ENCODE results near the gene CYTH2.

The CYTH2 gene

GRCh38 chr19:48512504-48513288, 43.5 kb downstream of the CYTH2 start:
- Histone ChIP-seq H3K36me3 (ENCODE audit: control insufficient read depth, insufficient read depth, low read length) (no peaks in the 10 kb centered on the region), H3K9ac (ENCODE audit: low read length) (no peak overlapping the region), H4K8ac (ENCODE audit: low read depth, low read length) (no peak overlapping the region), H2BK5ac (ENCODE audit: low read length) (no peak overlapping the region), H3K27me3 (ENCODE audit: insufficient read depth, low read length, poor library complexity) (no peaks in the 10 kb centered on the region), H3K18ac (ENCODE audit: low read length) (no peak overlapping the region), H2BK120ac (ENCODE audit: low read depth, low read length) (no peak overlapping the region), H3K4ac (ENCODE audit: low read depth, low read length) (no peak overlapping the region), H3K4me3 (ENCODE audit: low read length) (no peak overlapping the region), H3K56ac (ENCODE audit: low read length) (no peak overlapping the region), H4K5ac (ENCODE audit: low read length) (no peak overlapping the region), H3K27ac (ENCODE audit: low read depth, low read length) (no peak overlapping the region), H3K4me2 (ENCODE audit: low read length) (no peak overlapping the region), H3K79me2 (ENCODE audit: control insufficient read depth, insufficient read depth, low read length) (no peaks in the 10 kb centered on the region), H2AK5ac (ENCODE audit: low read length) (no peak overlapping the region), H3K4me1 (ENCODE audit: control insufficient read depth, low read depth, low read length) (no peaks in the 10 kb centered on the region), H3K79me1 (ENCODE audit: low read length) (no peaks in the 10 kb centered on the region), H2BK15ac (replicated peaks; ENCODE audit: low read depth) (no peak overlapping the region), H3K23ac (ENCODE audit: low read length) (no peak overlapping the region)
- no peak for DNase-seq
- WGBS (ENCODE audit: extremely low coverage, insufficient coverage, low lambda C conversion rate): no CpG with 5 or more reads among the region's 19 CpGs

GRCh38 chr19:48513289-48514122, 44.3 kb downstream of the CYTH2 start:
- H2BK15ac ChIP-seq (replicated peaks; ENCODE audit: low read depth): no peak overlapping the region
- peak overlapping the region; percentile 1 for H3K18ac ChIP-seq (ENCODE audit: low read length)
- H3K79me2 ChIP-seq (ENCODE audit: control insufficient read depth, insufficient read depth, low read length): no peaks in the 10 kb centered on the region
- no peak overlapping the region for H2BK120ac ChIP-seq (ENCODE audit: low read depth, low read length)
- no peak overlapping the region for H3K23ac ChIP-seq (ENCODE audit: low read length)
- H3K27ac ChIP-seq (ENCODE audit: low read depth, low read length): no peak overlapping the region
- H3K4me3 ChIP-seq (ENCODE audit: low read length): peak overlapping the region; percentile 18
- H2AK5ac ChIP-seq (ENCODE audit: low read length): no peak overlapping the region
- whole genome bisulfite sequencing (ENCODE audit: extremely low coverage, insufficient coverage, low lambda C conversion rate): no CpG with 5 or more reads among the region's 54 CpGs
- no peak overlapping the region for H2BK5ac ChIP-seq (ENCODE audit: low read length)
- H3K4ac ChIP-seq (ENCODE audit: low read depth, low read length): no peak overlapping the region
- H3K9ac ChIP-seq (ENCODE audit: low read length): peak overlapping the region; percentile 57
- no peaks in the 10 kb centered on the region for H3K36me3 ChIP-seq (ENCODE audit: control insufficient read depth, insufficient read depth, low read length)
- no peak overlapping the region for H4K5ac ChIP-seq (ENCODE audit: low read length)
- H3K79me1 ChIP-seq (ENCODE audit: low read length): no peaks in the 10 kb centered on the region
- peak overlapping the region; percentile 71 for H3K56ac ChIP-seq (ENCODE audit: low read length)
- H3K27me3 ChIP-seq (ENCODE audit: insufficient read depth, low read length, poor library complexity): no peaks in the 10 kb centered on the region
- peak; percentile 93 for DNase-seq
- H4K8ac ChIP-seq (ENCODE audit: low read depth, low read length): no peak overlapping the region
- no peaks in the 10 kb centered on the region for H3K4me1 ChIP-seq (ENCODE audit: control insufficient read depth, low read depth, low read length)
- H3K4me2 ChIP-seq (ENCODE audit: low read length): peak overlapping the region; percentile 65

- no peak overlapping the region for H2BK15ac ChIP-seq (replicated peaks; ENCODE audit: low read depth)
- H3K4ac ChIP-seq (ENCODE audit: low read depth, low read length): no peak overlapping the region
- no peaks in the 10 kb centered on the region for H3K79me2 ChIP-seq (ENCODE audit: control insufficient read depth, insufficient read depth, low read length)
- no peaks in the 10 kb centered on the region for H3K27me3 ChIP-seq (ENCODE audit: insufficient read depth, low read length, poor library complexity)
- H4K8ac ChIP-seq (ENCODE audit: low read depth, low read length): no peak overlapping the region
- peak overlapping the region; percentile 18 for H3K9ac ChIP-seq (ENCODE audit: low read length)
- no peak overlapping the region for H3K18ac ChIP-seq (ENCODE audit: low read length)
- no peak overlapping the region for H3K4me3 ChIP-seq (ENCODE audit: low read length)
- peak overlapping the region; percentile 35 for H3K56ac ChIP-seq (ENCODE audit: low read length)
- peak overlapping the region; percentile 28 for H3K4me2 ChIP-seq (ENCODE audit: low read length)
- H3K27ac ChIP-seq (ENCODE audit: low read depth, low read length): no peak overlapping the region
- no peak overlapping the region for H3K23ac ChIP-seq (ENCODE audit: low read length)
- H3K79me1 ChIP-seq (ENCODE audit: low read length): no peaks in the 10 kb centered on the region
- no peak overlapping the region for H2AK5ac ChIP-seq (ENCODE audit: low read length)
- no peaks in the 10 kb centered on the region for H3K4me1 ChIP-seq (ENCODE audit: control insufficient read depth, low read depth, low read length)
- no CpG with 5 or more reads among the region's 11 CpGs for WGBS (ENCODE audit: extremely low coverage, insufficient coverage, low lambda C conversion rate)
- no peaks in the 10 kb centered on the region for H3K36me3 ChIP-seq (ENCODE audit: control insufficient read depth, insufficient read depth, low read length)
- H2BK120ac ChIP-seq (ENCODE audit: low read depth, low read length): no peak overlapping the region
- no peak overlapping the region for H4K5ac ChIP-seq (ENCODE audit: low read length)
- no peak for DNase-seq
- no peak overlapping the region for H2BK5ac ChIP-seq (ENCODE audit: low read length)
These were observed 44.9 kb downstream of the CYTH2 start for GRCh38 chr19:48514123-48514458.

- Histone ChIP-seq H2AK5ac (ENCODE audit: low read length) (no peak overlapping the region), H3K4me1 (ENCODE audit: control insufficient read depth, low read depth, low read length) (no peaks in the 10 kb centered on the region), H2BK15ac (replicated peaks; ENCODE audit: low read depth) (no peak overlapping the region), H2BK5ac (ENCODE audit: low read length) (no peak overlapping the region), H3K23ac (ENCODE audit: low read length) (no peak overlapping the region), H2BK120ac (ENCODE audit: low read depth, low read length) (no peak overlapping the region), H3K4me2 (ENCODE audit: low read length) (no peak overlapping the region), H3K4ac (ENCODE audit: low read depth, low read length) (no peak overlapping the region), H3K27ac (ENCODE audit: low read depth, low read length) (no peak overlapping the region), H3K79me1 (ENCODE audit: low read length) (no peaks in the 10 kb centered on the region), H3K9ac (ENCODE audit: low read length) (no peak overlapping the region), H4K5ac (ENCODE audit: low read length) (no peak overlapping the region), H3K56ac (ENCODE audit: low read length) (no peak overlapping the region), H3K79me2 (ENCODE audit: control insufficient read depth, insufficient read depth, low read length) (no peaks in the 10 kb centered on the region), H3K27me3 (ENCODE audit: insufficient read depth, low read length, poor library complexity) (no peaks in the 10 kb centered on the region), H3K18ac (ENCODE audit: low read length) (no peak overlapping the region), H3K36me3 (ENCODE audit: control insufficient read depth, insufficient read depth, low read length) (no peaks in the 10 kb centered on the region), H4K8ac (ENCODE audit: low read depth, low read length) (no peak overlapping the region), H3K4me3 (ENCODE audit: low read length) (no peak overlapping the region)
- WGBS (ENCODE audit: extremely low coverage, insufficient coverage, low lambda C conversion rate): no CpG with 5 or more reads among the region's 8 CpGs
- DNase-seq: no peak
These were observed 47.4 kb downstream of the CYTH2 start for GRCh38 chr19:48516536-48516935.

GRCh38 chr19:48518207-48518606, 49.0 kb downstream of the CYTH2 start:
- H3K4me3 ChIP-seq (ENCODE audit: low read length): no peak overlapping the region
- WGBS (ENCODE audit: extremely low coverage, insufficient coverage, low lambda C conversion rate): no CpG with 5 or more reads among the region's 3 CpGs
- no peak overlapping the region for H4K5ac ChIP-seq (ENCODE audit: low read length)
- no peaks in the 10 kb centered on the region for H3K36me3 ChIP-seq (ENCODE audit: control insufficient read depth, insufficient read depth, low read length)
- no peak overlapping the region for H2BK120ac ChIP-seq (ENCODE audit: low read depth, low read length)
- H3K4me2 ChIP-seq (ENCODE audit: low read length): no peak overlapping the region
- no peak overlapping the region for H2BK5ac ChIP-seq (ENCODE audit: low read length)
- H2AK5ac ChIP-seq (ENCODE audit: low read length): no peak overlapping the region
- H3K4ac ChIP-seq (ENCODE audit: low read depth, low read length): no peak overlapping the region
- no peaks in the 10 kb centered on the region for H3K27me3 ChIP-seq (ENCODE audit: insufficient read depth, low read length, poor library complexity)
- no peak overlapping the region for H3K9ac ChIP-seq (ENCODE audit: low read length)
- no peaks in the 10 kb centered on the region for H3K4me1 ChIP-seq (ENCODE audit: control insufficient read depth, low read depth, low read length)
- H3K18ac ChIP-seq (ENCODE audit: low read length): no peak overlapping the region
- H3K79me1 ChIP-seq (ENCODE audit: low read length): no peaks in the 10 kb centered on the region
- H4K8ac ChIP-seq (ENCODE audit: low read depth, low read length): no peak overlapping the region
- H3K56ac ChIP-seq (ENCODE audit: low read length): no peak overlapping the region
- H3K79me2 ChIP-seq (ENCODE audit: control insufficient read depth, insufficient read depth, low read length): no peaks in the 10 kb centered on the region
- no peak overlapping the region for H3K23ac ChIP-seq (ENCODE audit: low read length)
- H3K27ac ChIP-seq (ENCODE audit: low read depth, low read length): no peak overlapping the region
- H2BK15ac ChIP-seq (replicated peaks; ENCODE audit: low read depth): no peak overlapping the region
- DNase-seq: no peak
